ENCODE measurements around the gene HSF2BP.
"Not testable (repeated sequence)": the region's sequence is repeated elsewhere in the genome, so short reads cannot be mapped to it uniquely, and the experiment has no call there.

The HSF2BP gene

GRCh38 chr21:43619344-43619743 is 39.9 kb downstream of the HSF2BP start:
- ChIA-PET CTCF (interaction anchor here (1.0 kb wide), 1 partner anchor 26 kb away, joined by 3 read pairs; no protein-coding TSS in a partner anchor), POLR2A (no interaction called here)
- Histone ChIP-seq H3K4me1 (ENCODE audit: control extremely low read depth in 1 of 4, control insufficient read depth in 4 of 4, insufficient read depth in 4 of 4, low read length in 3 of 4) (no peaks in the 10 kb centered on the region), H3K4me3 (ENCODE audit: control insufficient read depth in 1 of 7, extremely low read depth in 1 of 7, insufficient read depth in 4 of 7, low read depth in 2 of 7, low read length in 6 of 7) (no peak overlapping the region), H3K9me3 (ENCODE audit: control extremely low read depth in 1 of 5, control insufficient read depth in 4 of 5, insufficient read depth in 2 of 5, low read depth in 1 of 5, low read length in 4 of 5) (peaks cover 0 to 16% (median 8%) of the 10 kb centered on the region in 5 experiments), H3K27me3 (replicated peaks in 2 of 5; ENCODE audit: control insufficient read depth in 4 of 5, insufficient read depth in 5 of 5, low read length in 4 of 5) (no peaks in the 10 kb centered on the region), H3K27ac (ENCODE audit: insufficient read depth in 1 of 2, low read depth in 1 of 2, low read length in 2 of 2, poor library complexity in 1 of 2, severe bottlenecking in 2 of 2) (no peak overlapping the region), H3K36me3 (ENCODE audit: control insufficient read depth in 4 of 4, insufficient read depth in 4 of 4, low read length in 3 of 4) (peaks cover 0 to 2% (median 0%) of the 10 kb centered on the region in 4 experiments)
- 97% methylated on average over 4 of the region's 4 CpGs for WGBS (ENCODE audit: insufficient coverage)
- DNase-seq = no peak

GRCh38 chr21:43618940-43619339 is 40.3 kb downstream of the HSF2BP start:
- WGBS (ENCODE audit: insufficient coverage) = no CpG with 5 or more reads among the region's 4 CpGs
- Histone ChIP-seq H3K27me3 (replicated peaks in 2 of 5; ENCODE audit: control insufficient read depth in 4 of 5, insufficient read depth in 5 of 5, low read length in 4 of 5) (no peaks in the 10 kb centered on the region), H3K9me3 (ENCODE audit: control extremely low read depth in 1 of 5, control insufficient read depth in 4 of 5, insufficient read depth in 2 of 5, low read depth in 1 of 5, low read length in 4 of 5) (peaks cover 0 to 16% (median 8%) of the 10 kb centered on the region in 5 experiments), H3K4me3 (ENCODE audit: control insufficient read depth in 1 of 7, extremely low read depth in 1 of 7, insufficient read depth in 4 of 7, low read depth in 2 of 7, low read length in 6 of 7) (no peak overlapping the region), H3K36me3 (ENCODE audit: control insufficient read depth in 4 of 4, insufficient read depth in 4 of 4, low read length in 3 of 4) (peaks cover 0 to 2% (median 0%) of the 10 kb centered on the region in 4 experiments), H3K4me1 (ENCODE audit: control extremely low read depth in 1 of 4, control insufficient read depth in 4 of 4, insufficient read depth in 4 of 4, low read length in 3 of 4) (no peaks in the 10 kb centered on the region), H3K27ac (ENCODE audit: insufficient read depth in 1 of 2, low read depth in 1 of 2, low read length in 2 of 2, poor library complexity in 1 of 2, severe bottlenecking in 2 of 2) (no peak overlapping the region)
- ChIA-PET CTCF (interaction anchor here (1.0 to 1.3 kb wide), 2 partner anchors 18 to 26 kb away, joined by 3 read pairs; no protein-coding TSS in a partner anchor), POLR2A (no interaction called here)
- DNase-seq = no peak

DNA sequence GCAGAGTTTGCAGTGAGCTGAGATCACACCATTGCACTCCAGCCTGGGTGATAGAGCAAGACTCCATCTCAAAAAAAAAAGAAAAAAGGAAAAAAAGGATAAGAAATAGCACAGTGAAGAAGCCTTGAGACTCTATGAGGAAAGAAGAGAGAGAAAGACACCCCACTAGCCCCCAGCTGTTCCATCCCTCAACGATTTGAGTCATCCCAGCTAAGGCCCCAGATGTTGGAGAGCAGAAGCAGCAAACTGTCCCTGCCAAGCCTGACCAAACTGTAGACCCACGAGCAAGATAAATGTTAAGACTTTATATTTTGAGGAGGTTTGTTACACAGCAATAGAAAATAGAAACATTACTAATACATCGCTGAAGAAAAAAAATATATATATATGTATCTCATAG is 42.4 kb downstream of the HSF2BP start:
- CTCF ChIA-PET; H3K36me3 ChIP-seq (ENCODE audit: control insufficient read depth in 4 of 4, insufficient read depth in 4 of 4, low read length in 3 of 4); H3K4me3 ChIP-seq (ENCODE audit: control insufficient read depth in 1 of 7, extremely low read depth in 1 of 7, insufficient read depth in 4 of 7, low read depth in 2 of 7, low read length in 6 of 7); H3K27me3 ChIP-seq (replicated peaks in 2 of 5; ENCODE audit: control insufficient read depth in 4 of 5, insufficient read depth in 5 of 5, low read length in 4 of 5); H3K4me1 ChIP-seq (ENCODE audit: control extremely low read depth in 1 of 4, control insufficient read depth in 4 of 4, insufficient read depth in 4 of 4, low read length in 3 of 4); DNase-seq; H3K27ac ChIP-seq (ENCODE audit: insufficient read depth in 1 of 2, low read depth in 1 of 2, low read length in 2 of 2, poor library complexity in 1 of 2, severe bottlenecking in 2 of 2): not testable (repeated sequence)
- WGBS (ENCODE audit: insufficient coverage) = 100% methylated on average over 1 of the region's 3 CpGs
- POLR2A ChIA-PET = interaction anchor here (0.6 kb wide), 1 partner anchor 35 kb away, joined by 5 read pairs; no protein-coding TSS in a partner anchor
- H3K9me3 ChIP-seq (ENCODE audit: control extremely low read depth in 1 of 5, control insufficient read depth in 4 of 5, insufficient read depth in 2 of 5, low read depth in 1 of 5, low read length in 4 of 5) = peaks cover 0 to 16% (median 8%) of the 10 kb centered on the region in 5 experiments

- no peak overlapping the region for H3K4me3 ChIP-seq (ENCODE audit: control insufficient read depth in 1 of 7, extremely low read depth in 1 of 7, insufficient read depth in 4 of 7, low read depth in 2 of 7, low read length in 6 of 7)
- CTCF ChIA-PET = interaction anchor here (1.3 kb wide), 1 partner anchor 11 kb away, joined by 4 read pairs; no protein-coding TSS in a partner anchor
- 100% methylated on average over 4 of the region's 5 CpGs for WGBS (ENCODE audit: insufficient coverage)
- no peak for DNase-seq
- peaks cover 0 to 4% (median 0%) of the 10 kb centered on the region in 5 experiments for H3K9me3 ChIP-seq (ENCODE audit: control extremely low read depth in 1 of 5, control insufficient read depth in 4 of 5, insufficient read depth in 2 of 5, low read depth in 1 of 5, low read length in 4 of 5)
- POLR2A ChIA-PET = no interaction called here
- peaks cover 0 to 2% (median 0%) of the 10 kb centered on the region in 4 experiments for H3K36me3 ChIP-seq (ENCODE audit: control insufficient read depth in 4 of 4, insufficient read depth in 4 of 4, low read length in 3 of 4)
- H3K27ac ChIP-seq (ENCODE audit: insufficient read depth in 1 of 2, low read depth in 1 of 2, low read length in 2 of 2, poor library complexity in 1 of 2, severe bottlenecking in 2 of 2) = no peak overlapping the region
- H3K4me1 ChIP-seq (ENCODE audit: control extremely low read depth in 1 of 4, control insufficient read depth in 4 of 4, insufficient read depth in 4 of 4, low read length in 3 of 4) = peaks cover 0 to 6% (median 3%) of the 10 kb centered on the region in 4 experiments
- H3K27me3 ChIP-seq (replicated peaks in 2 of 5; ENCODE audit: control insufficient read depth in 4 of 5, insufficient read depth in 5 of 5, low read length in 4 of 5) = no peaks in the 10 kb centered on the region
Observed at GRCh38 chr21:43614839-43615238, 44.4 kb downstream of the HSF2BP start.

GRCh38 chr21:43613755-43614638 is 45.3 kb downstream of the HSF2BP start:
- peak; percentile 13 to 66 (median 39) for DNase-seq
- CTCF ChIA-PET = interaction anchor here (0.8 to 1.3 kb wide), 3 partner anchors 11 to 30 kb away, joined by 3 to 4 read pairs (median 4); no protein-coding TSS in a partner anchor
- H3K36me3 ChIP-seq (ENCODE audit: control insufficient read depth in 4 of 4, insufficient read depth in 4 of 4, low read length in 3 of 4) = no peaks in the 10 kb centered on the region
- H3K27me3 ChIP-seq (replicated peaks in 2 of 5; ENCODE audit: control insufficient read depth in 4 of 5, insufficient read depth in 5 of 5, low read length in 4 of 5) = no peaks in the 10 kb centered on the region
- peaks cover 0 to 6% (median 3%) of the 10 kb centered on the region in 4 experiments for H3K4me1 ChIP-seq (ENCODE audit: control extremely low read depth in 1 of 4, control insufficient read depth in 4 of 4, insufficient read depth in 4 of 4, low read length in 3 of 4)
- no peak overlapping the region for H3K4me3 ChIP-seq (ENCODE audit: control insufficient read depth in 1 of 7, extremely low read depth in 1 of 7, insufficient read depth in 4 of 7, low read depth in 2 of 7, low read length in 6 of 7)
- WGBS (ENCODE audit: insufficient coverage) = 94% methylated on average over 7 of the region's 8 CpGs
- no peaks in the 10 kb centered on the region for H3K9me3 ChIP-seq (ENCODE audit: control extremely low read depth in 1 of 5, control insufficient read depth in 4 of 5, insufficient read depth in 2 of 5, low read depth in 1 of 5, low read length in 4 of 5)
- POLR2A ChIA-PET = no interaction called here
- H3K27ac ChIP-seq (ENCODE audit: insufficient read depth in 1 of 2, low read depth in 1 of 2, low read length in 2 of 2, poor library complexity in 1 of 2, severe bottlenecking in 2 of 2) = no peak overlapping the region

- no peak overlapping the region for H3K27ac ChIP-seq (ENCODE audit: insufficient read depth in 1 of 2, low read depth in 1 of 2, low read length in 2 of 2, poor library complexity in 1 of 2, severe bottlenecking in 2 of 2)
- H3K27me3 ChIP-seq (replicated peaks in 2 of 5; ENCODE audit: control insufficient read depth in 4 of 5, insufficient read depth in 5 of 5, low read length in 4 of 5) = no peaks in the 10 kb centered on the region
- ChIA-PET CTCF (interaction anchor here (1.0 to 2.9 kb wide), 8 partner anchors 9 to 45 kb away, joined by 3 to 26 read pairs (median 5); no protein-coding TSS in a partner anchor), POLR2A (no interaction called here)
- DNase-seq = peak; percentile 36 to 53 (median 45)
- no peaks in the 10 kb centered on the region for H3K9me3 ChIP-seq (ENCODE audit: control extremely low read depth in 1 of 5, control insufficient read depth in 4 of 5, insufficient read depth in 2 of 5, low read depth in 1 of 5, low read length in 4 of 5)
- H3K4me3 ChIP-seq (ENCODE audit: control insufficient read depth in 1 of 7, extremely low read depth in 1 of 7, insufficient read depth in 4 of 7, low read depth in 2 of 7, low read length in 6 of 7) = no peak overlapping the region
- H3K4me1 ChIP-seq (ENCODE audit: control extremely low read depth in 1 of 4, control insufficient read depth in 4 of 4, insufficient read depth in 4 of 4, low read length in 3 of 4) = peaks cover 2 to 15% (median 6%) of the 10 kb centered on the region in 4 experiments
- 68% methylated on average over 6 of the region's 8 CpGs for WGBS (ENCODE audit: insufficient coverage)
- no peaks in the 10 kb centered on the region for H3K36me3 ChIP-seq (ENCODE audit: control insufficient read depth in 4 of 4, insufficient read depth in 4 of 4, low read length in 3 of 4)
Observed at GRCh38 chr21:43611598-43612369, 47.5 kb downstream of the HSF2BP start.
